SU-DHL-6 (cell line): ENCODE results near the gene FAM237B.

Experiments
- EZH2phosphoT487 ChIP-seq: fragments of 200-600 bp; sonication (generic), shearing (Covaris generic); conservative IDR thresholded peaks from 2 replicates; pipeline ENCODE4 v1.6.1; 2018; ENCODE audit warnings: mild to moderate bottlenecking, antibody characterized with exemption, low read length, moderate library complexity, mixed read lengths
- TF ChIP-seq, protein P1 (sequence below): fragments of 200-600 bp; sonication (generic); IDR thresholded peaks from one replicate; pipeline ENCODE4 v1.5.1; 2017; ENCODE audit warnings: antibody characterized with exemption, mild to moderate bottlenecking, low read length, moderate library complexity; ENCODE audit not compliant: insufficient read depth, poor library complexity, severe bottlenecking

DNA sequence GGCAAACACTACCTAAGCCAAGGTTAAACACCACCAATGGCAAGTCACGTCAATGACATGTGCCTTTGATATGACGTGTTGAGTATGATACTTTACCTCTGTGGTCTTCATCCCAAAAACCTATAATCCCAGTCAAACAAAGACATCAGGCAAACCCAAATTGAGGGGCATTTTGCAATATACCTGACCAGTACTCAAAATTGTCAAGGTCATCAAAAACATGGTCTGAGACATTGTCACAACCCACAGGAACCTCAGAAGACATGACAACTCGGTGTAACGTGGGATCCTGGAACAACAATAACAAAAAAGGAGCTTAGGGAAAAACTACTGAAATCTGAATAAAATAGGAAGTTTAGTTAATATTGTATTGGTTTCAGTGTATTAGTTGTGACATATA, 7.2 kb downstream of the FAM237B start:
- TF ChIP-seq, protein P1, sequence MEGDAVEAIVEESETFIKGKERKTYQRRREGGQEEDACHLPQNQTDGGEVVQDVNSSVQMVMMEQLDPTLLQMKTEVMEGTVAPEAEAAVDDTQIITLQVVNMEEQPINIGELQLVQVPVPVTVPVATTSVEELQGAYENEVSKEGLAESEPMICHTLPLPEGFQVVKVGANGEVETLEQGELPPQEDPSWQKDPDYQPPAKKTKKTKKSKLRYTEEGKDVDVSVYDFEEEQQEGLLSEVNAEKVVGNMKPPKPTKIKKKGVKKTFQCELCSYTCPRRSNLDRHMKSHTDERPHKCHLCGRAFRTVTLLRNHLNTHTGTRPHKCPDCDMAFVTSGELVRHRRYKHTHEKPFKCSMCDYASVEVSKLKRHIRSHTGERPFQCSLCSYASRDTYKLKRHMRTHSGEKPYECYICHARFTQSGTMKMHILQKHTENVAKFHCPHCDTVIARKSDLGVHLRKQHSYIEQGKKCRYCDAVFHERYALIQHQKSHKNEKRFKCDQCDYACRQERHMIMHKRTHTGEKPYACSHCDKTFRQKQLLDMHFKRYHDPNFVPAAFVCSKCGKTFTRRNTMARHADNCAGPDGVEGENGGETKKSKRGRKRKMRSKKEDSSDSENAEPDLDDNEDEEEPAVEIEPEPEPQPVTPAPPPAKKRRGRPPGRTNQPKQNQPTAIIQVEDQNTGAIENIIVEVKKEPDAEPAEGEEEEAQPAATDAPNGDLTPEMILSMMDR: no peak
- no peak for TF ChIP-seq EZH2phosphoT487
